PFSK-1 (cell line): Measurements from ENCODE around the gene CXCR4.

Experiments
- POLR2AphosphoS5 ChIP-seq: IDR thresholded peaks from 2 replicates; pipeline ENCODE4 v1.6.1; 2012; ENCODE audit warnings: low read depth, mild to moderate bottlenecking, control low read depth, low read length, moderate library complexity
- REST ChIP-seq, 2 experiments: IDR thresholded peaks; 2 replicates each; pipeline versions ENCODE4 v1.6.1 to v1.8.0; 2011 to 2012; ENCODE audit warnings: low read depth in 2 of 2, low read length in 2 of 2, control low read depth in 1 of 2, inconsistent platforms in 1 of 2, mild to moderate bottlenecking in 1 of 2, moderate library complexity in 1 of 2; ENCODE audit not compliant: insufficient read depth in 1 of 2

- TF ChIP-seq REST (IDR thresholded peaks at IDR 0.05; ENCODE audit: insufficient read depth in 1 of 2, low read depth in 2 of 2, low read length in 2 of 2) = no peak
- TF ChIP-seq POLR2AphosphoS5 = no peak
Observed at GRCh38 chr2:136091899-136092298, 26.1 kb downstream of the CXCR4 start.
